GM12865 (cell line): ENCODE data around the gene MMADHC.

ENCODE experiments used
- DNase-seq: peaks from one replicate; pipeline ENCODE4 v3.0.0; 2010; ENCODE audit warnings: low read depth
- H3K4me3 ChIP-seq: 2 replicates; pipeline ENCODE4 v1.5.1; 2011; ENCODE audit warnings: mild to moderate bottlenecking, low read depth, low read length, control low read depth
- CTCF ChIP-seq: IDR thresholded peaks from 2 replicates; pipeline ENCODE4 v1.5.1; 2011; ENCODE audit warnings: low read length, control low read depth, low read depth, inconsistent platforms; ENCODE audit not compliant: insufficient read depth; ENCODE audit errors: missing control alignments

MMADHC gene

GRCh38 chr2:149606251-149606811, 18.8 kb upstream of the MMADHC start:
- DNase-seq = no peak

GRCh38 chr2:149603248-149603647, 15.7 kb upstream of the MMADHC start:
- DNase-seq = no peak
- TF ChIP-seq CTCF = no peak
- H3K4me3 ChIP-seq = no peak overlapping the region

More at GRCh38 chr2:149606251-149606811, 18.8 kb upstream of the MMADHC start:
- TF ChIP-seq CTCF = no peak
- H3K4me3 ChIP-seq = no peak overlapping the region

- H3K4me3 ChIP-seq = no peak overlapping the region
- DNase-seq = no peak
- TF ChIP-seq CTCF = no peak
Measured at GRCh38 chr2:149601141-149601796, 13.7 kb upstream of the MMADHC start.

GRCh38 chr2:149597668-149598326, 10.2 kb upstream of the MMADHC start:
- TF ChIP-seq CTCF = peak; percentile 78
- peak; percentile 87 for DNase-seq
- no peak overlapping the region for H3K4me3 ChIP-seq

GRCh38 chr2:149597050-149597667, 9.6 kb upstream of the MMADHC start:
- DNase-seq = no peak
- no peak for TF ChIP-seq CTCF

GRCh38 chr2:149596471-149596870, 8.9 kb upstream of the MMADHC start:
- DNase-seq = no peak
- TF ChIP-seq CTCF = no peak
- H3K4me3 ChIP-seq = no peak overlapping the region

More at GRCh38 chr2:149597050-149597667, 9.6 kb upstream of the MMADHC start:
- no peak overlapping the region for H3K4me3 ChIP-seq
